WERI-Rb-1 (cell line): ENCODE results near the gene RASGRF1.

Experiments
- DNase-seq: peaks from one replicate; pipeline ENCODE4 v3.0.0-alpha.2; 2020
- H3K27ac ChIP-seq: fragments of 250-450 bp; sonication (Bioruptor Pico); 2 replicates; pipeline ENCODE4 v1.5.1; 2020; ENCODE audit warnings: mild to moderate bottlenecking, moderate library complexity
- H3K27me3 ChIP-seq: fragments of 250-450 bp; sonication (Bioruptor Pico); 2 replicates; pipeline ENCODE4 v1.5.1; 2021; ENCODE audit warnings: mild to moderate bottlenecking, low read depth, moderate library complexity; ENCODE audit not compliant: insufficient read depth, severe bottlenecking
- H3K36me3 ChIP-seq: fragments of 250-450 bp; sonication (Bioruptor Pico); 2 replicates; pipeline ENCODE4 v1.5.1; 2020; ENCODE audit warnings: mild to moderate bottlenecking, moderate library complexity
- H3K4me3 ChIP-seq: 2 replicates; pipeline ENCODE4 v1.5.1; 2011; ENCODE audit warnings: low read depth, mild to moderate bottlenecking, control low read depth, low read length
- H3K9me3 ChIP-seq: fragments of 250-450 bp; sonication (Bioruptor Pico); 2 replicates; pipeline ENCODE4 v1.5.1; 2021; ENCODE audit warnings: mild to moderate bottlenecking, moderate library complexity; ENCODE audit not compliant: severe bottlenecking
- CTCF ChIP-seq: IDR thresholded peaks from 2 replicates; pipeline ENCODE4 v1.5.1; 2011; ENCODE audit warnings: low read depth, mild to moderate bottlenecking, control low read depth, inconsistent platforms, low read length

Gene RASGRF1

GRCh38 chr15:78977591-78978347 is 112.8 kb downstream of the RASGRF1 start:
- Histone ChIP-seq H3K27ac (no peak overlapping the region), H3K36me3 (no peaks in the 10 kb centered on the region), H3K27me3 (no peaks in the 10 kb centered on the region), H3K9me3 (no peaks in the 10 kb centered on the region), H3K4me3 (no peak overlapping the region)
- DNase-seq: no peak
- no peak for TF ChIP-seq CTCF

GRCh38 chr15:78977091-78977571 is 113.4 kb downstream of the RASGRF1 start:
- Histone ChIP-seq H3K4me3 (no peak overlapping the region), H3K36me3 (no peaks in the 10 kb centered on the region), H3K27me3 (no peaks in the 10 kb centered on the region), H3K9me3 (no peaks in the 10 kb centered on the region), H3K27ac (no peak overlapping the region)
- no peak for TF ChIP-seq CTCF
- DNase-seq: no peak

GRCh38 chr15:78976691-78977090 is 113.9 kb downstream of the RASGRF1 start:
- TF ChIP-seq CTCF: no peak
- Histone ChIP-seq H3K9me3 (no peaks in the 10 kb centered on the region), H3K27ac (no peak overlapping the region), H3K4me3 (no peak overlapping the region), H3K36me3 (no peaks in the 10 kb centered on the region), H3K27me3 (no peaks in the 10 kb centered on the region)
- DNase-seq: no peak

GRCh38 chr15:78974272-78974918 is 116.2 kb downstream of the RASGRF1 start:
- no peak overlapping the region for H3K4me3 ChIP-seq
- H3K36me3 ChIP-seq: no peaks in the 10 kb centered on the region
- no peaks in the 10 kb centered on the region for H3K9me3 ChIP-seq
- no peak for DNase-seq
- no peak for TF ChIP-seq CTCF
- no peaks in the 10 kb centered on the region for H3K27me3 ChIP-seq
- H3K27ac ChIP-seq: no peak overlapping the region

GRCh38 chr15:78969687-78970349 is 120.8 kb downstream of the RASGRF1 start:
- Histone ChIP-seq H3K36me3 (no peaks in the 10 kb centered on the region), H3K27me3 (no peaks in the 10 kb centered on the region), H3K27ac (no peak overlapping the region), H3K9me3 (no peaks in the 10 kb centered on the region), H3K4me3 (no peak overlapping the region)
- no peak for TF ChIP-seq CTCF
- no peak for DNase-seq
